Hepatocyte (in vitro differentiated cells): Measurements from ENCODE around the gene MAP3K2.

Experiments used
- CTCF ChIP-seq: fragments of 200-600 bp; sonication (generic); IDR thresholded peaks from 2 replicates; pipeline ENCODE4 v1.5.1; 2016; ENCODE audit warnings: antibody characterized with exemption, mild to moderate bottlenecking; ENCODE audit not compliant: poor library complexity
- EZH2 ChIP-seq: fragments of 200-600 bp; sonication (generic); IDR thresholded peaks from 2 replicates; pipeline ENCODE4 v1.6.1; 2016; ENCODE audit warnings: antibody characterized with exemption, mild to moderate bottlenecking, borderline replicate concordance
- EZH2phosphoT487 ChIP-seq: fragments of 200-600 bp; sonication (generic); IDR thresholded peaks from one replicate; pipeline ENCODE4 v1.6.1; 2018; ENCODE audit warnings: antibody characterized with exemption, mild to moderate bottlenecking, low read depth, moderate library complexity; ENCODE audit not compliant: unreplicated experiment, severe bottlenecking

GRCh38 chr2:127370010-127370409, 17.8 kb downstream of the MAP3K2 start:
- no peak for TF ChIP-seq CTCF
- TF ChIP-seq EZH2 = no peak
- TF ChIP-seq EZH2phosphoT487 = no peak
